Colonic mucosa (tissue), 4 donors: Measurements from ENCODE around the gene TET3. TPM values are rescaled to one million over a fixed set of nuclear protein-coding genes. Genes with fewer than 3 reads are reported as not detected.

ENCODE experiments used
- DNase-seq: peaks from one replicate; pipeline ENCODE4 v3.0.0-alpha.2; 2020
- H3K27ac ChIP-seq: fragments of 200-600 bp; one replicate; pipeline ENCODE4 v1.8.0; 2021
- H3K27me3 ChIP-seq: fragments of 200-600 bp; one replicate; pipeline ENCODE4 v1.8.0; 2021
- H3K36me3 ChIP-seq: fragments of 200-600 bp; one replicate; pipeline ENCODE4 v1.8.0; 2021
- H3K4me1 ChIP-seq: fragments of 200-600 bp; one replicate; pipeline ENCODE4 v1.8.0; 2021; ENCODE audit warnings: mild to moderate bottlenecking
- H3K4me3 ChIP-seq: fragments of 200-600 bp; one replicate; pipeline ENCODE4 v1.8.0; 2021
- H3K9ac ChIP-seq, 2 donors: one replicate each; pipeline ENCODE4 v1.7.0; 2013; ENCODE audit warnings: control low read depth in 2 of 2, low read depth in 2 of 2, low read length in 2 of 2
- H3K9me3 ChIP-seq: fragments of 200-600 bp; one replicate; pipeline ENCODE4 v1.8.0; 2021
- intact Hi-C: fragments of 100-400 bp; cut with DNase I; formaldehyde crosslinking; loops from one replicate; pipeline ENCODE4 v1.14.1; 2022
- total RNA-seq, 2 donors: library from RNA; stranded (reverse); fragmentation: NEBNext Ultra II Directional in 1 of 2; extraction: Animal tissue kit (Norgen Biotek cat#: 25700) in 1 of 2; gene quantifications; one replicate each; pipeline ENCODE4 v1.2.1, GENCODE V29; 2021
- TF ChIP-seq, protein P1 (sequence below): fragments of 200-600 bp; IDR thresholded peaks from one replicate; pipeline ENCODE4 v1.8.0; 2022; ENCODE audit warnings: antibody characterized with exemption, mild to moderate bottlenecking
- donor health status: healthy.
- donor health status: DM: no; HTN: no; CAD: no.
- donor health status: DM: no; HTN: no; CAD: no.

Gene TET3
- total RNA-seq, 2 donors from 2014 or later = 17.8 to 22.9 TPM

DNA sequence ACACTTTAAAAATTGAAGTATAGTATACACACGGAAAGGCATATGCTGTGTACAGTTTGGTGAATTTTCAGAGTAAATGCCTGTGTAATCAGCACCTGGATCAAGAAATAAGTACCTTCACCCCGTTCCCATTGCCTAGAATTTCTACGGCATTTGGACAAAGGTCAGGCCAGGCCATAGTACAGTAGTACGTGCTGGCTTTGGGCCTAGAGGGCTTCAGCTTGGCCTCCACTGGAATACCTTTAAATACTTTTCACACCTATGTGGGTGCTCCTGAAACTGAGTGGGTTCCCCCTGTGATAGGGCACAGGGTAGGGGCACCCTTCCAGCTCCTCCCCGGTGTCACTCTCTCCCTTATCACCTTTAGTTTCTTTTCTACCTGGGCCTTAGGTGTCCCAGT is 26.5 kb downstream of the TET3 start:
- TF ChIP-seq, protein P1, sequence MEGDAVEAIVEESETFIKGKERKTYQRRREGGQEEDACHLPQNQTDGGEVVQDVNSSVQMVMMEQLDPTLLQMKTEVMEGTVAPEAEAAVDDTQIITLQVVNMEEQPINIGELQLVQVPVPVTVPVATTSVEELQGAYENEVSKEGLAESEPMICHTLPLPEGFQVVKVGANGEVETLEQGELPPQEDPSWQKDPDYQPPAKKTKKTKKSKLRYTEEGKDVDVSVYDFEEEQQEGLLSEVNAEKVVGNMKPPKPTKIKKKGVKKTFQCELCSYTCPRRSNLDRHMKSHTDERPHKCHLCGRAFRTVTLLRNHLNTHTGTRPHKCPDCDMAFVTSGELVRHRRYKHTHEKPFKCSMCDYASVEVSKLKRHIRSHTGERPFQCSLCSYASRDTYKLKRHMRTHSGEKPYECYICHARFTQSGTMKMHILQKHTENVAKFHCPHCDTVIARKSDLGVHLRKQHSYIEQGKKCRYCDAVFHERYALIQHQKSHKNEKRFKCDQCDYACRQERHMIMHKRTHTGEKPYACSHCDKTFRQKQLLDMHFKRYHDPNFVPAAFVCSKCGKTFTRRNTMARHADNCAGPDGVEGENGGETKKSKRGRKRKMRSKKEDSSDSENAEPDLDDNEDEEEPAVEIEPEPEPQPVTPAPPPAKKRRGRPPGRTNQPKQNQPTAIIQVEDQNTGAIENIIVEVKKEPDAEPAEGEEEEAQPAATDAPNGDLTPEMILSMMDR = no peak
- intact Hi-C loops = no loop called here
- Histone ChIP-seq H3K4me3 (no peak overlapping the region), H3K36me3 (no peaks in the 10 kb centered on the region), H3K9me3 (no peaks in the 10 kb centered on the region), H3K9ac (no peak overlapping the region), H3K4me1 (no peaks in the 10 kb centered on the region), H3K27ac (no peak overlapping the region), H3K27me3 (no peaks in the 10 kb centered on the region)
- DNase-seq = no peak

DNA sequence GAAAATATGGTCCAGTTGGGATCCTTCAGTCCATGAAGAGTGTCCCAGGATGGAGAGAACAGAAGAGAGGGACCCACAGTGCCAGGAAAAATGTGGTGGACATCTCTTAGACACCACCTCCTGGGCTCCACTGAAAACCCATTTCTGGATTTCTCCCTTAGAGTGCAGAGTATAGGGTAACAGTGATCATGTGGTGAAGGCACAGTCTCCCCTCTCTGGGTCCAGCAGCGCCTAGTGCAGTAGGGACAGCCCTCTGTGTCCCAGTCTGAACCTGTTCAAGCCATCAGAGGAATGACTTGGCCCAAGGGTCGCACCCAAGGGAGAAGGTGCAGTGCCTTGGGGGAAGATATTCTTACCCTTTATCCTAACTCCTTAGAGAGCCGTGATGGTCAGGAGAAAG is 30.1 kb downstream of the TET3 start:
- no peak for DNase-seq
- Histone ChIP-seq H3K4me1 (no peaks in the 10 kb centered on the region), H3K36me3 (no peaks in the 10 kb centered on the region), H3K9ac (no peak overlapping the region), H3K27me3 (no peaks in the 10 kb centered on the region), H3K4me3 (no peak overlapping the region), H3K27ac (no peak overlapping the region), H3K9me3 (no peaks in the 10 kb centered on the region)
- TF ChIP-seq, protein P1 = no peak
- intact Hi-C loops = no loop called here

DNA sequence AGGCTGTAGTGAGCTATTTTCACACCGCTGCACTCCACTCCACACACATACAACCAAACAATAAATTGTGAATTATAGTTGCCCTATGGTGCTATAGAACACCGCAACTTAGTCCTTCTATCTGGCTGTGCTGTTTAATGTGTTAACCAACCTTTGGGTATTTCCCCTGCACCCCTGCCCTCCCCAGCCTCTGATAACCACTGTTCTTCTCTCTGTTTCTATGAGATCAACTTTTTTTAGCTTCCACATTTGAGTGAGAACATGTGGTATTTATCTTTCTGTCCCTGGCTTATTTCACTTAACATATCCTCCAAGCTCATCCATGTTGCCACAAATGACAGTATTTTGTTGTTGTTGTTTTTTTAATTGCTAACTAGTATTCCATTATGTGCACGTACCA is 32.5 kb downstream of the TET3 start:
- intact Hi-C loops = no loop called here
- TF ChIP-seq, protein P1 = no peak
- Histone ChIP-seq H3K36me3 (no peaks in the 10 kb centered on the region), H3K9me3 (no peaks in the 10 kb centered on the region), H3K9ac (no peak overlapping the region), H3K4me3 (no peak overlapping the region), H3K27me3 (no peaks in the 10 kb centered on the region), H3K4me1 (no peaks in the 10 kb centered on the region), H3K27ac (no peak overlapping the region)
- DNase-seq = no peak

DNA sequence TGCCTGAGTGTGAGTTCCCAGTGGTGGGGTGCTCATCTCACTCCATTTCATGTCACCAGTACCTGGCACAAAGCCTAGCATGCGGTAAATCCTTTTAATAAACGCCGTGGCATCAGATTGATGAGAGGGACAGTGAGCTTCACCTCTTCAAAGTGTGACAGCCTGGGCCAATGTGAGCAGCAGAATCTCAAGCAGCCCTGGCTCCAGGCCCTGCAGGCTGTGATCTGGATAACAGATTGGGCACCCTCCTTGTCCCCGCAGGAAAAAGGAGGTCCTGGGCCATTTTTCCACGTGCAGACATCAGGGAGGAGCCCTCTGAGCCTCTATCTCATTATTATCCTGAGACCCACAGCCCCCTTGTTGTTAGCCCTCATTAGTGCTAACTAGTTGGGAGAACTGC is 34.8 kb downstream of the TET3 start:
- intact Hi-C loops = no loop called here

DNA sequence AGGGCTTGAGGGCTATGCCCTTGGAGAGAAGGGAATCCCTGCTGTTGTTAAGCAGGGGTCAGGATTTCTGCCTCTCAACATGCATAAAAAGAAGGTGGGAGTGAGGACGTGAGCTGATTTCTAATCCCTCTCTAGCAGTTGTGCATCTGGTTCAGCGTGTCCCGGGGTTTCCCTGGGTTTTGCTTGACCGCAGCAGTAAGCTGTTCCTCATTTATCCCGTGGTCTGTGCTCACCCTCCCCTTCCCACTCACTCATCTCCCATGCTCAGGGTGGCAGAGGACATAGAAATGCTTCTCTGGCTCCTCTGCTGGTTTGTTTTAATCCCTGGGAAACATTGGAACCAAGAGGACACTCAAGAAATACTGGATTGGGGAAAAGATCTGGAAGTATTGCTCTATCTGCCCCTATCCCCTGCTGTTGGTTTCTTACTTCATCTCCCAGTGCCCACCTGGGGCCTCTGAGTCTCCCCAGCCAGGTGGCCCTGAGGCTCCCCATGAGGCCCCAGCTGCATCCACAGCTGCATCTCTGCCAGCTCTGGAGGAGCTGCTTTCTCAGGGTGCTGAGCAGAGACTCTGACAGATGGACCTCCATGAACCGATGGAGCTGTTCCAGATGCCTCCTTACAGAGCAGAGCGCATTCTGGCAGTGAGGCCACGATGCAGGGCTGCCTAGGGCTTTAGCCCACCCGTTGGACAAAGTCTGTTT is 36.1 kb downstream of the TET3 start:
- Histone ChIP-seq H3K9ac (no peak overlapping the region), H3K36me3 (no peaks in the 10 kb centered on the region), H3K4me1 (peaks cover 1% of the 10 kb centered on the region), H3K4me3 (no peak overlapping the region), H3K9me3 (no peaks in the 10 kb centered on the region), H3K27ac (no peak overlapping the region), H3K27me3 (no peaks in the 10 kb centered on the region)
- TF ChIP-seq, protein P1 = no peak
- intact Hi-C loops = no loop called here
- no peak for DNase-seq

More for the DNA sequence above, 34.8 kb downstream of the TET3 start:
- TF ChIP-seq, protein P1 = no peak
- Histone ChIP-seq H3K9me3 (no peaks in the 10 kb centered on the region), H3K27me3 (no peaks in the 10 kb centered on the region), H3K36me3 (no peaks in the 10 kb centered on the region), H3K9ac (no peak overlapping the region), H3K4me3 (no peak overlapping the region), H3K4me1 (no peaks in the 10 kb centered on the region), H3K27ac (no peak overlapping the region)
- DNase-seq = no peak
